Transverse colon (tissue), 3 donors: ENCODE data around the gene NES.

ENCODE experiments used
- EP300 ChIP-seq: sonication (generic); formaldehyde crosslinking; IDR thresholded peaks from one replicate; pipeline ENCODE4 v1.6.1; 2017; ENCODE audit warnings: antibody characterized with exemption, low read depth
- POLR2A ChIP-seq: fragments of 450-650 bp; IDR thresholded peaks from one replicate; pipeline ENCODE4 v1.6.1; 2016; ENCODE audit warnings: antibody characterized with exemption, mild to moderate bottlenecking, moderate library complexity
- TF ChIP-seq, protein P1 (sequence below), 5 experiments: fragments of 200-600 bp in 3 of 5; fragments of 450-650 bp in 2 of 5; sonication (generic) in 3 of 5; IDR thresholded peaks; 1 replicate in 2 of 5; 2 replicates in 3 of 5; pipeline ENCODE4 v1.5.1; 2016 to 2017; ENCODE audit warnings: antibody characterized with exemption in 5 of 5, inconsistent platforms in 3 of 5, mild to moderate bottlenecking in 2 of 5, moderate library complexity in 1 of 5

DNA sequence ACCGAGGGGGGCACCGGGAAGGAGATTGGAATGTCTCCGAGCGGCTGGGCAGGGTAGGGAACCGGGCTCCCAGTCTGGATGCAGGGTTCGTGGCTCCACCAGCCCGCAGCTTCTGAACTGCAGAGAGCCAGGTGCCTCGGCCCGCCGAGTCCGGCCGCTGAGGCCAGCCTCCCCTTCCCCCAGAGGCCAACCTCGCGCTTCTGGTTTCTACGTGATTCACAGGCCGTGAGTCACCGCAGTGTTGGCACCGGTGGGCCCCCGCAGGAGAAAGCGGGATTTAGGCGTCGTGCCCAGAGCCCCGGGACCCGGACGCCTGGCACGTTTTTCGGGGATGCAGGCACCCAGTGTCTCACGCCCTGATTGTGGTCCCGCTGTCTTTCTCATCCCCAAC is 27.7 kb upstream of the NES start:
- TF ChIP-seq, protein P1, sequence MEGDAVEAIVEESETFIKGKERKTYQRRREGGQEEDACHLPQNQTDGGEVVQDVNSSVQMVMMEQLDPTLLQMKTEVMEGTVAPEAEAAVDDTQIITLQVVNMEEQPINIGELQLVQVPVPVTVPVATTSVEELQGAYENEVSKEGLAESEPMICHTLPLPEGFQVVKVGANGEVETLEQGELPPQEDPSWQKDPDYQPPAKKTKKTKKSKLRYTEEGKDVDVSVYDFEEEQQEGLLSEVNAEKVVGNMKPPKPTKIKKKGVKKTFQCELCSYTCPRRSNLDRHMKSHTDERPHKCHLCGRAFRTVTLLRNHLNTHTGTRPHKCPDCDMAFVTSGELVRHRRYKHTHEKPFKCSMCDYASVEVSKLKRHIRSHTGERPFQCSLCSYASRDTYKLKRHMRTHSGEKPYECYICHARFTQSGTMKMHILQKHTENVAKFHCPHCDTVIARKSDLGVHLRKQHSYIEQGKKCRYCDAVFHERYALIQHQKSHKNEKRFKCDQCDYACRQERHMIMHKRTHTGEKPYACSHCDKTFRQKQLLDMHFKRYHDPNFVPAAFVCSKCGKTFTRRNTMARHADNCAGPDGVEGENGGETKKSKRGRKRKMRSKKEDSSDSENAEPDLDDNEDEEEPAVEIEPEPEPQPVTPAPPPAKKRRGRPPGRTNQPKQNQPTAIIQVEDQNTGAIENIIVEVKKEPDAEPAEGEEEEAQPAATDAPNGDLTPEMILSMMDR (IDR thresholded peaks at IDR 0.05) = no peak
- TF ChIP-seq POLR2A = no peak
- no peak for TF ChIP-seq EP300
